ENCODE results near the gene ENPEP.

DNA sequence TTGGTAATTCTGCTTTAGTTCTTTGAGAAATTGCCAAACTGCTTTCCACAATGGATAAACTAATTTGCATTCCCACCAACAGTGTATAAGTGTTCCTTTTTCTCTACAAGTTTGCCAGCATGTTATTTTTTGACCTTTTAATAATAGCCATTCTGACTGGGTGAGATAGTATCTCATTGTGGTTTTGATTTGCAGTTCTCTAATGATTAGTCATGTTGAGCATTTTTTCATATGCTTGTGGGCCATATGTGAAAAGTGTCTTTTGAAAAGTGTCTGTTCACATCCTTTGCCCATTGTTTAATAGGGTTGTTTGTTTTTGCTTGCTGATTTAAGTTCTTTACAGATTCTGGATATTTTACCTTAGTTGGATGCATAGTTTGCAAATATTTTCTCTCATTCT is 25.9 kb downstream of the ENPEP start:
- TF ChIP-seq EZH2 (IDR thresholded peaks at IDR 0.05; ENCODE audit: borderline replicate concordance, low read depth, low read length, poor library complexity, severe bottlenecking) = no peak
- TF ChIP-seq, protein P1, sequence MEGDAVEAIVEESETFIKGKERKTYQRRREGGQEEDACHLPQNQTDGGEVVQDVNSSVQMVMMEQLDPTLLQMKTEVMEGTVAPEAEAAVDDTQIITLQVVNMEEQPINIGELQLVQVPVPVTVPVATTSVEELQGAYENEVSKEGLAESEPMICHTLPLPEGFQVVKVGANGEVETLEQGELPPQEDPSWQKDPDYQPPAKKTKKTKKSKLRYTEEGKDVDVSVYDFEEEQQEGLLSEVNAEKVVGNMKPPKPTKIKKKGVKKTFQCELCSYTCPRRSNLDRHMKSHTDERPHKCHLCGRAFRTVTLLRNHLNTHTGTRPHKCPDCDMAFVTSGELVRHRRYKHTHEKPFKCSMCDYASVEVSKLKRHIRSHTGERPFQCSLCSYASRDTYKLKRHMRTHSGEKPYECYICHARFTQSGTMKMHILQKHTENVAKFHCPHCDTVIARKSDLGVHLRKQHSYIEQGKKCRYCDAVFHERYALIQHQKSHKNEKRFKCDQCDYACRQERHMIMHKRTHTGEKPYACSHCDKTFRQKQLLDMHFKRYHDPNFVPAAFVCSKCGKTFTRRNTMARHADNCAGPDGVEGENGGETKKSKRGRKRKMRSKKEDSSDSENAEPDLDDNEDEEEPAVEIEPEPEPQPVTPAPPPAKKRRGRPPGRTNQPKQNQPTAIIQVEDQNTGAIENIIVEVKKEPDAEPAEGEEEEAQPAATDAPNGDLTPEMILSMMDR (conservative IDR thresholded peaks at IDR 0.05; ENCODE audit: low read depth, low read length) = no peak
